ENCODE results near the gene MICAL3.
"Not testable (repeated sequence)": the region's sequence is repeated elsewhere in the genome, so short reads cannot be mapped to it uniquely, and the experiment has no call there.

The MICAL3 gene

DNA sequence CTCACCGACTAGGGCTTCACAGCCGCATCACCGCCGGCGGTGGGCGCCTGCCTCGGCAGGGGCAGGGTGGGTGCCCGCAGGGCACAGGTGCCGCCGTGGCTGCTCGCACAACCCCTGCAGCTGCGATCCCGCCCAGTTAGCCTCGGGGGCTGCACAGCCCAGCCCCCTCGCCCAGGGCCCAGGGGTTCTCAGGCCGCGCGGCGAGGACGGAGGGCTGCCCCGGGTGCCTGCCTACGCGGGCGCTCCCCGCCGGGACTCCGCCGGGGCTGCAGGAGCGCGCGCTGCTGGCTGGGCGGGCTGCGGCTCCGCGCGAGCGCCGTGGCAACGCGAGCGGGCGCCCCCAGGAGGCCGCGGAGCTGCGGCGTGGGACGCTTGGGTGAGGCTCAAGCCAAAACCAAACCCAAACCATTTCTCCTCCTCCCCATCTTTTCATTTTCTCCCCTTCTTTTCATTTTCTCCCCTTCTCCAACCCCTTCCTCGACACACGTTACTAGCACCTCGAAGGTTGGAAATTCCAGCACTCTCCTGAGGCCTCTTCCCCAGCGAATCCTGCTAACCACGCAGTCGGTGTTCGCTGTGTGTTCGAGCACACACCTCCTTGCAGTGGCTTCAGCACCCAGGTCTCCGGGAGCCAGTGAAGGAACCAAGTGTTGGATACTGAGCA lies at the start of gene MICAL3:
Gene MICAL3 (minus strand): TSS at position 286 of the 664 bp plus-strand sequence. CDS start 117,749 bp downstream, outside the sequence.
- DNase-seq = peak; percentile 85

GRCh38 chr22:18073927-18074326 lies 49.6 kb upstream of the MICAL3 start:
- DNase-seq = not testable (repeated sequence)

- no peak for DNase-seq
These were observed 49.1 kb upstream of the MICAL3 start for GRCh38 chr22:18073467-18073866.

DNA sequence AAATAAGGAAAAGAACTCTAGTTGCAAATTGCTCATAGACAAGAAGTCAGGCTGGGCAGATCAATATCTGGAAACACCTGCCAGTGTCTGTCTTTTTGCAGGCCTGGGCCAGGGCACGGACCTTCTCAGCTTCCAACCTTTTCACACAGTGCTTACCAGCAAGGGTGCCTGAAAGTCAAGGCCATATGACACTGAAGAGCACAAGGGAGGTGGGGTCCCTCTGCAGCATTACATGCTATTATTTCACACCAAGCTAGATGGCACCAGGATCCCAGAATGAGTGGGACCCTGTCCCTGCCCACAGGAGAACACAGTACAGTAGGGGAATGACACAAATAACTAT lies 47.6 kb upstream of the MICAL3 start:
- no peak for DNase-seq

DNA sequence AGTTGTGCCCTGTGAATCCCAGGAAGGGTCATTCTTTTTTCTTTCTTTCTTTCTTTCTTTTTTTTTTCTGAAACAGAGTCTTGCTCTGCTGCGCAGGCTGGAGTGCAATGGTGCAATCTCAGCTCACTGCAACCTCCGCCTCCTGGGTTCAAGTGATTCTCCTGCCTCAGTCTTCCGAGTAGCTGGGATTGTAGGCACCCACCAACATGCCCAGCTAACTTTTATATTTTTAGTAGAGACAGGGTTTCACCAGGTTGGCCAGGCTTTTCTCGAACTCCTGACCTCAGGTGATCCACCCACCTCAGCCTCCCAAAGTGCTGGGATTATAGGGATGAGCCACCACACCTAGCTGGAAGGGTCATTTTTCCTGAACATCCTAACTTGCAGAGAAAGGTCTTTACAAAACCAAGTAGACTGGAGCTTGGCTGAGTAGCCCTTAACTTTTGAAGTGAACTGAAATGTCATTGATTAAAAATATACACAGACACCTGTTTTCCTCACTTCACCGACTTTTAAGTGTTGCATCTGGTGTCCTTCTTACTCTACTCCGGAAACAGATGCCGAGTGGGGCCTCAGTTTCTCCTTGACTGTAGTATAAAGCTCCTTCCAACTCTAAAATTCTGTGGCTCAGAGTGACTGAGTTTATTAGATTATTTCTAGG lies 47.1 kb upstream of the MICAL3 start:
- not testable (repeated sequence) for DNase-seq

DNA sequence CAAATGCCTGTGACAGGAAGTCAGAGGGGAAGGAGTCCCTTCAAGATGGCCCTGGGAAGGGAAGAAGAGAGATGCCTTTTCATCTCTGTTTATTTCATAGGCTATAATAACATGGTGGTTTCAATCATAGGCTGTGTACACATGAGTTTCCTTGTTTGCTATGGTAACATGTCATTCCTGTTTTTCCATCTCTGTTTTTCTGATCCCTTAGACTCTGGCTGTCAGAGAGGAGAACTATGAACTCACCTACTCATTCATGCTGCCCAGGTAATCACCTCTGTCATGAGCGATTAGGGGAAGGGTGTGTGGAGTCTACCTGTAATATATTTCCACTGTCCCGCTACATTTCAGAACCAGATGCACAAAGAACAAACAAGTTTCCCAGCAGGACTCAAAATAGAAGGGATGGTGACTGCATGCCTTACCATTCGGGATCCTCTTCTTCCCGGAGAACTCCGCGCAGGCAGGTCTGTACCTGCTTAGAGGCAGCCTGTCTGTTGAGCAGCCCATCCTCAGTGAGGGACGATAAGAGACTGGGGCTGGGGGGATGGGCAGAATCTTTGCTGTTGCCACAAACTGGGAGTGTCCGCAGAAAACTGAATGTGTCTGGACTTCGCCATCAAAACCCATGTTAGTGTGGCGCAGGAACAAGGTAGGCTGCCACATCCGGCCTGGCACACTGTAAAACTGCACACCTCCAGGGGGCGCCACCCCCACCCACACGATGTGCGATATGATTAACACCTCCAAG lies 46.4 kb upstream of the MICAL3 start:
- DNase-seq = peak; percentile 23

DNA sequence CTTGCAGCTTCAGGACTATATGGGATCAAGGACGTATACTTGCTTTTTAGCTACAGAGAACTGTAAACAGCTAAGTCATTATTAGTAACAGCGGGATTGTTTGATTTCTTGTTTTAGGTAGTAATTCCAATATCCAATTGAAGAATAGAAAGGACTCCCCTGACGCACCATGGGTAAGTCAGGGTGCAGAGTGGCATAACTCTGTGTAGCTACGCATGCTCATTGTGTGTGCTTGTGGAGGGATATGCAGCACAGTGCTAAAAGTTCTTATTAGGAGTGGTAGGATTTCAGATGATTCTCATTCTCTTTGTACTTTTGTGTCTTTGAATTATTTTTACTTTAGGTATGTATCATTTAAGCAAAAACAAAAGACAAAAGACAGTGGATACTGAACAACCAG lies 45.7 kb upstream of the MICAL3 start:
- DNase-seq = no peak

DNA sequence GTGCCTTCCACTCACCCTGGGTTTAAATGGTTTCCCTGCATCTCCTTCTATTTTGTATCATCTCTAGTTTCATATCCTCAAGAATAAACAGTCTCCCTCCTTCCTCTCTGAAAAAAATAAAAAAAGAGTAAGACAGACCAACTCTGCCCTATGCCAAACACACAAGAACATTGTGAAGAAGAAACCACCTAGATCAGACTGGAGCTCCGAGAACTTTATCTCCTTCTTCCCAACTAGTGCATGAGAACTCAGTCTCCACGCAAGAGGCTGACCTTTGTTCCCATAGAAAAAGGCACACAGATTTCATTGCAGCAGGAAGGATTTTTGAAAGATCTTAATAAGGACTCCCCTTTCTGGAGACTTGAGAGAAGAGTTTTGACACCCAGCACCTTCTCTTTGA lies 44.7 kb upstream of the MICAL3 start:
- no peak for DNase-seq

DNA sequence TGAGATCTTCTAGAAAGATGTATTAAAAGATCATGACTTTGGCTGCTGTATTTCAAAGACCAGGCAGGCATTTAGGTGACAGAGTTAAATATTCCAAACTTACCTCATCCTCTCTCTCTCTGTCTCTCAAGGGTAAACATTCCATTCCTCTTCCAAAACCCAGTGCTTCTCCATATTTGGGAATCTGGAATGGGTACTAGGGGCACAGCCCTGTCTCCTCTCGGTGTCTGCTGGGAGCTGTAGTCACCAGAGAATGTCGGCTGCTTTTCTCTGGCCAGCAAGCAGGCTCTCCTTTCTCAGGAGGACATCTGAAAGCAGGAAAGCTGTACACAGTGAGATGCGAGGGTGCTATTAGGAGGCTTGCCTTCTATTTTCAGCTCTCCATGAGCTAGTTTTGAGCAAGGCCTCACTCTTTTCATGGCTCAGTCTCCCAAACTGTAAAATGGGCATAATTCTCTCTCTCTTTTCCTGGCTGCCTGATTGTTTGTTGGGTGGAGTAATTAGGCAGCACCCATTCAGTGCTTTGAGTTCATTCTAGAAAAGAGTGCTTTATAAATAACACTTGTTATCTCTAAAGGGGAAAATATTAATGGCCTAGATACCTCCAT lies 44.1 kb upstream of the MICAL3 start:
- no peak for DNase-seq

DNA sequence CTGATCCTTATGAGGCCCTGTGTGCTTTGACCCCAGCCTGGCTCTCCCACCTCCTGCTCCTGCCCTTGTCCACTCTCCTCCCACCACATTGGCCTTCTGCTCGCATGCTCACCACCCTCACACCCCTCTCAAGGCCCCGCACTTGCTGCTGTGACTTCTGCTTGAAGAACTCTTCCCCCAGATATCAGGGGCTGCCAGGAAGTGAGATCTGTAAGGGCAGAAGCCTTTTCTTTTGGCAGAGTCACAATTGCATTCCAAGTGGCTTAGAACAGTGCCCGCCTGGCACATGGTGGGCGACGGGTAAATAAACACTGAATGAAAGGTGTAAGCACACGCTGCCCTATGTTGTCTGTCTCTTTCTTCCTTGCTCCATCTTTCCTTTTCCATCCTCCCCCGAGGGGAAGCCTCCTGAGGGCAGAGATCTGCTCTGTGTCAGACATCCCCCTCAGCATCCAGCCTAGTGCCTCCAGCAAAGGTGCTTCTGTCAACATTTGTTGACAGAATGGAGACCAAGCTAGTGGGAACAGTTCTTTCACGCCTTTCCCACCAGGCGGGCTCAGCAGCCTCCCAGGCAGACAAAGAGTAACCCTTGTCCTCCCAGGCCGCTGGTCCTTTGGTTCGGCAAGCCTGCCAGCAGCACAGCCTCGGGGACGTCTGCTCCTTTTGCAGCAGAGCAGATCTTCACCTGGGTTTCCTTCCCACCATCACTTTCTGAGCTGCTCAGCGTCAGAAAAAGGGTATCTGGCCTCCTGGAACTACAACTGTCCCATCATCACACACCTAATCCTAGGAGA lies 43.4 kb upstream of the MICAL3 start:
- DNase-seq = no peak

DNA sequence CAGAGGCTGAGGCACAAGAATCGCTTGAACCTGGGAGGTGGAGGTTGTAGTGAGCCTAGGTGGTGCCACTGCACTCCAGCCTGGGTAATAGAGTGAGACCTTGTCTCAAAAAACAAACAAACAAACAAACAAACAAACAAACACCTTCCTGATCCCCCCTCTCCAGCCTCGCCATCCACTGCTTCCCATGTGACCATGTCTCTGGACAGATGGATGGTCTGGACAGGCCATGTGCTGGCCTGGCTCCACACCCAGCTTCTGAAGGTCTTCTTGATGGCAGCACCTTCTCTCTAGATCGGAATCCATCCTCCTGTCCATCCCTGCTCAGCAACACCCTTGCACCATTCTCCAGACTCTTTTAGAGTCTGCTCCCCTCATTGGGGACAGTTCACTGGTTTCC lies 42.8 kb upstream of the MICAL3 start:
- DNase-seq = no peak

GRCh38 chr22:18066181-18066859 lies 42.0 kb upstream of the MICAL3 start:
- no peak for DNase-seq

- DNase-seq = no peak
These were observed 40.9 kb upstream of the MICAL3 start for GRCh38 chr22:18065256-18065655.

- no peak for DNase-seq
These were observed 40.3 kb upstream of the MICAL3 start for GRCh38 chr22:18064636-18065035.

DNA sequence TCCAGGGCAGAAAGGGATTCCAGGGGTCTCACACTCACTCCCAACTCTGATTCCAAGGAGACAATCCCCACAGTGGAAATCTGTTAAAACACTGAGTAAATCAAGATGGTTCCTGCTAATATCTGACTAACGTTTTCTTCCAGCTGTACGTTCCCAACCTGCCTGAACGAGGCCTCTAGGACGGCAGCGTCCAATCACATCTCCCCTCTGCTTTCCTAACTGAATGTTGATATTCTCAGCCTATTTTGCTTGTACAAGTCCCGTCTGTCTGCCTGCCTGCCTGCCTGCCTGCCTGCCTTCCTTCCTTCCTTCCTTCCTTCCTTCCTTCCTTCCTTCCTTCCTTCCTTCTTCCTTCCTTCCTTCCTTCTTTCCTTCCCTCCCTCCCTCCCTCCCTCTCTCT lies 39.4 kb upstream of the MICAL3 start:
- not testable (repeated sequence) for DNase-seq

DNA sequence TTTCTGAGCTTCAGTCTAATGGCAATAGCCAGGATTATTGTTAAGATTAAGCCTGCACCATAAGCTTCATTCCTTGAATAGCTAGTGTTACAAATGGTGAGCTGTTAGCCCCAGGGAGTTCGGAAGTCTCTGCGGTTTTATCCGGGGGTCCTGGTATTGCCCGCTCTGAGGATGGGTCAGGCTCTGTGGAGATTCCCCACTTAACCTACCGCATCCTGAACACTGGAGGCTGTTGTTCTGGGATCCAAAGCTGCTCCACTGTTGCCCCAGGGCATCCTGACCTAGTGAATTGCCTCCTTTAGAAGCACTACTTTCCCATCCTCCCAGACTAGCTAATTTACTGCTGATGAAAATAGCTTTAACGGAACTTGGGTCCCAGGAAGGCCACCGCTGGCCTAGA lies 38.9 kb upstream of the MICAL3 start:
- peak; percentile 24 for DNase-seq

GRCh38 chr22:18062421-18062820 lies 38.1 kb upstream of the MICAL3 start:
- DNase-seq = no peak

GRCh38 chr22:18060646-18061620 lies 36.6 kb upstream of the MICAL3 start:
- DNase-seq = peak; percentile 54

- no peak for DNase-seq
These were observed 35.6 kb upstream of the MICAL3 start for GRCh38 chr22:18059991-18060390.

DNA sequence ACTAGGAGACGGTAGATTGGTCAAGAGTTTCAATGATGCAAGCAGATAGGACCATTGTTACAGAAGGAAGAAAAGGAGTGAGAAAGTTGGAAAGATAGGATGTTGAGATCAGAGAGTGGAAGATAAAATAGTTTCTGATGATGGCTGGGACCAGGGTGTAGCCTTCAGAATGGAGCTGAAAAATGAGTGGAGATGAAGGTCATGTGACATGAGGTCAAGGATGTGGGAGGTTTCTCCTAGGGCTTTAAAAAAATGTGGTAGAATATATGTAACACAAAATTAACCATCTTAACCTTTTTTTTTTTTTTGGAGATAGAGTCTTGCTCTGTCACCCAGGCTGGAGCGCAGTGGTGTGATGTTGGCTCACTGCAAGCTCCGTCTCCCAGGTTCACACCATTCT lies 35.1 kb upstream of the MICAL3 start:
- DNase-seq = no peak

GRCh38 chr22:18059094-18059417 lies 34.7 kb upstream of the MICAL3 start:
- DNase-seq = no peak

All from eye (tissue), 1 donor.